Lower leg skin (tissue), 3 donors: ENCODE results near the gene DTX1.

Source experiments
- POLR2A ChIP-seq, 2 donors: fragments of 450-650 bp; IDR thresholded peaks; one replicate each; pipeline ENCODE4 v1.6.1; 2016 to 2017; ENCODE audit warnings: antibody characterized with exemption in 2 of 2, mild to moderate bottlenecking in 1 of 2, moderate library complexity in 1 of 2
- TF ChIP-seq, protein P1 (sequence below), 3 donors: fragments of 450-650 bp; IDR thresholded peaks; one replicate each; pipeline ENCODE4 v1.5.1; 2016; ENCODE audit warnings: antibody characterized with exemption in 3 of 3, mild to moderate bottlenecking in 3 of 3, moderate library complexity in 2 of 3

DNA sequence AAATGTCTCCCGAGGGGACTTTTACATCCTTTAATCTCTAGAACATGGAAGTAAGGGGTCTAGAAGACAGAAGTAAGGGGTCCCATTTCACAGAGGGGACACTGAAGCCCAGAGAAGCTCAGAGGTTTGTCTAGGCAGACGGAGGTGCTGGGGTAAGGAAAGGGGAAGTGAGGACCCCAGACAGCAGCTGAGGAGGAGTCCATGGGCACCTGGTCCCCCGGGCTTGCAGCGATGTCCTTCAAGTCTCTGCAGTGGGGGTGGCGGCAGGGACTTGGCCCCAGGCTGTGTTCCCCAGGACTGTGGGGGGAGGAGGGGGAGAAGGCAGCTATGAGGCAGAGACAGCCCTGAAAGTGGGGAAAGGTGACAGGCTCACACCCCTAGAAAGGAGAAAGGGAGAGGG is 30.7 kb downstream of the DTX1 start:
- TF ChIP-seq, protein P1, sequence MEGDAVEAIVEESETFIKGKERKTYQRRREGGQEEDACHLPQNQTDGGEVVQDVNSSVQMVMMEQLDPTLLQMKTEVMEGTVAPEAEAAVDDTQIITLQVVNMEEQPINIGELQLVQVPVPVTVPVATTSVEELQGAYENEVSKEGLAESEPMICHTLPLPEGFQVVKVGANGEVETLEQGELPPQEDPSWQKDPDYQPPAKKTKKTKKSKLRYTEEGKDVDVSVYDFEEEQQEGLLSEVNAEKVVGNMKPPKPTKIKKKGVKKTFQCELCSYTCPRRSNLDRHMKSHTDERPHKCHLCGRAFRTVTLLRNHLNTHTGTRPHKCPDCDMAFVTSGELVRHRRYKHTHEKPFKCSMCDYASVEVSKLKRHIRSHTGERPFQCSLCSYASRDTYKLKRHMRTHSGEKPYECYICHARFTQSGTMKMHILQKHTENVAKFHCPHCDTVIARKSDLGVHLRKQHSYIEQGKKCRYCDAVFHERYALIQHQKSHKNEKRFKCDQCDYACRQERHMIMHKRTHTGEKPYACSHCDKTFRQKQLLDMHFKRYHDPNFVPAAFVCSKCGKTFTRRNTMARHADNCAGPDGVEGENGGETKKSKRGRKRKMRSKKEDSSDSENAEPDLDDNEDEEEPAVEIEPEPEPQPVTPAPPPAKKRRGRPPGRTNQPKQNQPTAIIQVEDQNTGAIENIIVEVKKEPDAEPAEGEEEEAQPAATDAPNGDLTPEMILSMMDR (IDR thresholded peaks at IDR 0.05), result no peak
- TF ChIP-seq POLR2A (IDR thresholded peaks at IDR 0.05), result no peak
